HG03439 (cell line): Measurements from ENCODE around the gene ARHGAP26.

Source experiments
- ATAC-seq: cut with Tn5 transposase; IDR thresholded peaks from one replicate; pipeline ENCODE4 v1.9.1; 2021; ENCODE audit warnings: mild to moderate bottlenecking, moderate library complexity; ENCODE audit not compliant: unreplicated experiment

ARHGAP26 gene

GRCh38 chr5:142871363-142872193 lies 101.4 kb downstream of the ARHGAP26 start:
- no peak for ATAC-seq

- no peak for ATAC-seq
Observed at GRCh38 chr5:142872217-142872616, 102.0 kb downstream of the ARHGAP26 start.

GRCh38 chr5:142872795-142873194 lies 102.6 kb downstream of the ARHGAP26 start:
- ATAC-seq = no peak

GRCh38 chr5:142873831-142874230 lies 103.7 kb downstream of the ARHGAP26 start:
- ATAC-seq = no peak

- no peak for ATAC-seq
Observed at GRCh38 chr5:142874540-142874939, 104.4 kb downstream of the ARHGAP26 start.

GRCh38 chr5:142875936-142876335 lies 105.8 kb downstream of the ARHGAP26 start:
- ATAC-seq = no peak

- ATAC-seq = no peak
Observed at GRCh38 chr5:142876817-142877216, 106.6 kb downstream of the ARHGAP26 start.

- no peak for ATAC-seq
Observed at GRCh38 chr5:142878111-142878510, 107.9 kb downstream of the ARHGAP26 start.

- ATAC-seq = no peak
Observed at GRCh38 chr5:142878638-142879037, 108.5 kb downstream of the ARHGAP26 start.

- no peak for ATAC-seq
Observed at GRCh38 chr5:142881076-142881783, 111.1 kb downstream of the ARHGAP26 start.

- no peak for ATAC-seq
Observed at GRCh38 chr5:142881784-142882126, 111.6 kb downstream of the ARHGAP26 start.

- ATAC-seq = no peak
Observed at GRCh38 chr5:142883025-142883424, 112.8 kb downstream of the ARHGAP26 start.

GRCh38 chr5:142883438-142883837 lies 113.3 kb downstream of the ARHGAP26 start:
- ATAC-seq = no peak

GRCh38 chr5:142884029-142884428 lies 113.9 kb downstream of the ARHGAP26 start:
- no peak for ATAC-seq

- ATAC-seq = no peak
Observed at GRCh38 chr5:142886211-142886610, 116.0 kb downstream of the ARHGAP26 start.

- ATAC-seq = no peak
Observed at GRCh38 chr5:142886956-142887355, 116.8 kb downstream of the ARHGAP26 start.

- ATAC-seq = no peak
Observed at GRCh38 chr5:142888469-142889085, 118.4 kb downstream of the ARHGAP26 start.

GRCh38 chr5:142892021-142892420 lies 121.8 kb downstream of the ARHGAP26 start:
- no peak for ATAC-seq

GRCh38 chr5:142894315-142894714 lies 124.1 kb downstream of the ARHGAP26 start:
- ATAC-seq = no peak

- ATAC-seq = no peak
Observed at GRCh38 chr5:142894749-142895148, 124.6 kb downstream of the ARHGAP26 start.

GRCh38 chr5:142896325-142897007 lies 126.3 kb downstream of the ARHGAP26 start:
- no peak for ATAC-seq
